Testis (tissue), 2 donors: ENCODE measurements around the gene ACAD11.

Experiments
- CTCF ChIP-seq, 3 experiments: fragments of 450-650 bp in 2 of 3; fragments of 200-600 bp in 1 of 3; sonication (generic) in 1 of 3; IDR thresholded peaks; one replicate each; pipeline ENCODE4 v1.5.1; 2016 to 2019; ENCODE audit warnings: antibody characterized with exemption in 3 of 3, mild to moderate bottlenecking in 2 of 3, moderate library complexity in 1 of 3
- POLR2A ChIP-seq: fragments of 450-650 bp; IDR thresholded peaks from one replicate; pipeline ENCODE4 v1.6.1; 2017; ENCODE audit warnings: antibody characterized with exemption, mild to moderate bottlenecking, moderate library complexity

GRCh38 chr3:132587401-132587800, 72.2 kb downstream of the ACAD11 start:
- TF ChIP-seq POLR2A (no peak), CTCF (IDR thresholded peaks at IDR 0.05) (no peak)
